Activated B cell treated with CpG ODN at 0.5 μM for 24 hours (primary cell): ENCODE results near the gene DHRS12. TPM values are rescaled to one million over a fixed set of nuclear protein-coding genes. Genes with fewer than 3 reads are reported as not detected.

Source experiments
- ATAC-seq: fragments of 200-7000 bp; cut with Tn5 transposase; one replicate; pipeline ENCODE4 v1.10.0; 2021; ENCODE audit warnings: low read depth, mild to moderate bottlenecking, moderate library complexity
- CTCF ChIA-PET: fragments of 350-600 bp; sonication (Branson Sonifier 250); formaldehyde crosslinking; loops from one replicate; lab custom pipeline; 2021; ENCODE audit warnings: antibody characterized with exemption; lab: Charles Lee
- POLR2A ChIA-PET: fragments of 350-600 bp; sonication (Branson Sonifier 250); formaldehyde crosslinking; loops from one replicate; lab custom pipeline; 2021; ENCODE audit warnings: antibody characterized with exemption; lab: Charles Lee
- DNase-seq: peaks from one replicate; pipeline ENCODE4 v3.0.0; 2022
- H3K27ac Mint-ChIP-seq: one replicate; pipeline ENCODE4 v1.8.0; 2020; ENCODE audit warnings: mixed read lengths
- H3K27me3 Mint-ChIP-seq: one replicate; pipeline ENCODE4 v1.8.0; 2021; ENCODE audit warnings: mixed read lengths
- H3K36me3 Mint-ChIP-seq: one replicate; pipeline ENCODE4 v1.8.0; 2021; ENCODE audit warnings: low read depth, mixed read lengths
- H3K4me1 Mint-ChIP-seq: one replicate; pipeline ENCODE4 v1.8.0; 2021; ENCODE audit warnings: mixed read lengths
- H3K4me3 Mint-ChIP-seq: one replicate; pipeline ENCODE4 v1.8.0; 2020; ENCODE audit warnings: mild to moderate bottlenecking, mixed read lengths
- H3K9me3 Mint-ChIP-seq: one replicate; pipeline ENCODE4 v1.8.0; 2020; ENCODE audit warnings: mixed read lengths
- intact Hi-C: fragments of 100-400 bp; cut with micrococcal nuclease; formaldehyde crosslinking; loops from one replicate; pipeline ENCODE4 v1.15.1; 2024
- total RNA-seq: library from RNA; stranded (reverse); gene quantifications from 2 replicates; pipeline ENCODE4 v1.2.3, GENCODE V29; 2022
- TF ChIP-seq, protein P1 (sequence below): fragments of 200-600 bp; IDR thresholded peaks from one replicate; pipeline ENCODE4 v1.8.0; 2022; ENCODE audit warnings: antibody characterized with exemption, mild to moderate bottlenecking

The DHRS12 gene
- total RNA-seq, 1 donor from 2014 or later, result 14.1 TPM

DNA sequence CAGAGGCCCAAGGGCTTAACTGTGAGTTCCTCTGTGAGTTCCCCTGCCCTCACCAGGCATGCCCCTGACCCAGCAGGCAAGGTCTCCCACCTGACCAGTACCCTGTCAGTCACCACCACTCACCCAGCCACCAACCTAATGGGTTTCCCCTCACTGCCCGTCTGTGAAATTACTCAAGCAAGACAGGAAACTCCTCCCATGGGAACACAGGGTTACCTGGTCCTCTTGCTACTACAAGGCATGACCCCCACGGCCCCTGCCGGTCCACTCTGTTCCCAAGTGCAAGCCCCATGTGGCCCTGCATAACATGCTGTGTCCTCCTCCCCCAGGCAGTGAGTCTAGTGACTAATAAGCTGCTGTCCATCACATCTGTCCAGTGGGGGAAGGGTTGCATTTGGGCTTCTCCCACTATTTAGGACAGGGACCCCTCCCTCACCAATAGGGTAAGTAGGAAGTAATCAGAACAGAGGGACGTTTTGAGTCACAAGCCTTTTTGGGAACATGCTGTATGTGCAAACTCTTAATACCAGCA is 8.0 kb upstream of the DHRS12 start:
- Mint-ChIP-seq H3K4me1 (peaks cover 28% of the 10 kb centered on the region), H3K4me3 (no peak overlapping the region), H3K27ac (peak overlapping the region; percentile 24), H3K9me3 (no peaks in the 10 kb centered on the region), H3K36me3 (no peaks in the 10 kb centered on the region), H3K27me3 (no peaks in the 10 kb centered on the region)
- DNase-seq (no peak), ATAC-seq (peak; percentile 41)
- ChIA-PET CTCF (interaction anchor here (1.2 to 2.7 kb wide), 4 partner anchors 16 to 315 kb away, joined by 3 to 11 read pairs (median 6); no protein-coding TSS in a partner anchor), POLR2A (no interaction called here)
- TF ChIP-seq, protein P1, sequence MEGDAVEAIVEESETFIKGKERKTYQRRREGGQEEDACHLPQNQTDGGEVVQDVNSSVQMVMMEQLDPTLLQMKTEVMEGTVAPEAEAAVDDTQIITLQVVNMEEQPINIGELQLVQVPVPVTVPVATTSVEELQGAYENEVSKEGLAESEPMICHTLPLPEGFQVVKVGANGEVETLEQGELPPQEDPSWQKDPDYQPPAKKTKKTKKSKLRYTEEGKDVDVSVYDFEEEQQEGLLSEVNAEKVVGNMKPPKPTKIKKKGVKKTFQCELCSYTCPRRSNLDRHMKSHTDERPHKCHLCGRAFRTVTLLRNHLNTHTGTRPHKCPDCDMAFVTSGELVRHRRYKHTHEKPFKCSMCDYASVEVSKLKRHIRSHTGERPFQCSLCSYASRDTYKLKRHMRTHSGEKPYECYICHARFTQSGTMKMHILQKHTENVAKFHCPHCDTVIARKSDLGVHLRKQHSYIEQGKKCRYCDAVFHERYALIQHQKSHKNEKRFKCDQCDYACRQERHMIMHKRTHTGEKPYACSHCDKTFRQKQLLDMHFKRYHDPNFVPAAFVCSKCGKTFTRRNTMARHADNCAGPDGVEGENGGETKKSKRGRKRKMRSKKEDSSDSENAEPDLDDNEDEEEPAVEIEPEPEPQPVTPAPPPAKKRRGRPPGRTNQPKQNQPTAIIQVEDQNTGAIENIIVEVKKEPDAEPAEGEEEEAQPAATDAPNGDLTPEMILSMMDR, result no peak
- intact Hi-C loops, result no loop called here

DNA sequence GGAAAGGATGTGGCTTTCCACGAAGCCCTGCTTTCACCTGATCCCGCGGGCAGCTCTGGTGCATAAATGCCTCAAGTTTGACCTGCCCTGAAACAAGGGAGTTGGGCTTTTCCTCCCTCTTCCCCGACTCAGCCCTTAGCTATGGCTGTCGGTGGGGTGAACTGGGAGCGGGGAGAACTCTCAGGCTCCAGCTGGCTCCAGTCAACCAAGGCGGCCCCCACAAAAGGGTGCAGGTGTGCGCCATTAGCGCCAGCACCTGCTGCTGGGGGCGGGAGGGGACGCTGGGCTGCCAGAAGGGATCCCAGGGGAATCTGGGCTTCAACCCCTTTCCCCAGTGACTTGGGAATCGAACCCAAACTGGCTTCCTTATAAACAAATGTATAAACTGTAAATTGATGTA is 7.1 kb upstream of the DHRS12 start:
- Mint-ChIP-seq H3K27me3 (no peaks in the 10 kb centered on the region), H3K4me3 (no peak overlapping the region), H3K9me3 (no peaks in the 10 kb centered on the region), H3K27ac (no peak overlapping the region), H3K36me3 (no peaks in the 10 kb centered on the region), H3K4me1 (peaks cover 35% of the 10 kb centered on the region)
- DNase-seq (no peak), ATAC-seq (no peak)
- intact Hi-C loops, result no loop called here
- ChIA-PET CTCF (no interaction called here), POLR2A (interaction anchor here (0.6 kb wide), 1 partner anchor 203 kb away, joined by 3 read pairs; no protein-coding TSS in a partner anchor)
- TF ChIP-seq, protein P1, result no peak

DNA sequence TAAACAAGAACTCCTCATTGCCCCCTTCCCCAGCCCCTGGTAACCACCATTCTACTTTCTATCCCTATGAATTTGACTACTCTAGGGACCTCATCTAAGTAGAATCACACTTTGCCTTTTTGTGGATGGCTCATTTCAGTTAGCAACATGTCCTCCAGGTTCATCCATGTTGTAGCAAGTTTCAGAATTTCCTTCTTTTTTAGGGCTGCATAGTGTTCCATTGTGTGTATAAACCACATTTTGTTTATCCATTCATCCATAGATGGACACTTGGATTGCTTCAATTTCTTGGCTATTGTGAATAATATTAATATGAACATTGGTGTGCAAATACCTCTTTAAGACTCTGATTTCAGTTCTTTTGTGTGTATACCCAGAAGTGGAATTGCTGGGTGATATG is 4.8 kb upstream of the DHRS12 start:
- Mint-ChIP-seq H3K36me3 (peaks cover 4% of the 10 kb centered on the region), H3K4me3 (no peak overlapping the region), H3K27me3 (no peaks in the 10 kb centered on the region), H3K4me1 (peaks cover 41% of the 10 kb centered on the region), H3K9me3 (no peaks in the 10 kb centered on the region), H3K27ac (no peak overlapping the region)
- DNase-seq (no peak), ATAC-seq (no peak)
- intact Hi-C loops, result no loop called here
- POLR2A ChIA-PET, result no interaction called here
- TF ChIP-seq, protein P1, result no peak
- CTCF ChIA-PET, result interaction anchor here (1.6 kb wide), 1 partner anchor 319 kb away, joined by 5 read pairs; no protein-coding TSS in a partner anchor

GRCh38 chr13:51807041-51807440 is 3.1 kb upstream of the DHRS12 start:
- POLR2A ChIA-PET, result interaction anchor here (1.2 to 3.0 kb wide), 2 partner anchors 8 to 353 kb away, joined by 4 to 18 read pairs; partner anchors contain the start of gene INTS6

DNA sequence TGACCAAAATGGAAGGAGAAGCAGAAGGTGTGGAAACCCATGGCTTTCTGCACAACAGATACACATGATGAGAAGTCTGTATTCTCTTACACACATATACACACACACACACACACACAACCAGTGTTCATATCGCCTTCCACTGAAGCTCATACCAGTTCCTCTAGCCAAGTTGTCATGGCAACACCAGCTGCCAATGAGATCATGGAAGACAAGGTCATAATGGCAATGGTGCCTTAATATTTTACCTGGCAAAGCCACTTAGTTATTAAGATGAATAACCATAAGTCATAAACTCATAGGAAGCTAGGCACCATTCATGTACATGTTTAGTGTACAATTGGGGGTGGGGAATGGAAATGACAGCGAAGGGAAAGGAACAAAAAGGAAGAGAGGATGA is 2.6 kb upstream of the DHRS12 start:
- Mint-ChIP-seq H3K27ac (no peak overlapping the region), H3K36me3 (peaks cover 6% of the 10 kb centered on the region), H3K4me3 (no peak overlapping the region), H3K9me3 (no peaks in the 10 kb centered on the region), H3K4me1 (peaks cover 52% of the 10 kb centered on the region), H3K27me3 (no peaks in the 10 kb centered on the region)
- ChIA-PET CTCF (interaction anchor here (2.4 kb wide), 1 partner anchor 9 kb away, joined by 19 read pairs; no protein-coding TSS in a partner anchor), POLR2A (interaction anchor here (1.1 to 3.0 kb wide), 3 partner anchors 9 to 353 kb away, joined by 3 to 18 read pairs (median 4); partner anchors contain the start of gene INTS6)
- TF ChIP-seq, protein P1, result no peak
- intact Hi-C loops, result no loop called here
- DNase-seq (no peak), ATAC-seq (no peak)

More at GRCh38 chr13:51807041-51807440, 3.1 kb upstream of the DHRS12 start:
- ATAC-seq, result no peak
- Mint-ChIP-seq H3K4me1 (peaks cover 53% of the 10 kb centered on the region), H3K9me3 (no peaks in the 10 kb centered on the region), H3K36me3 (peaks cover 6% of the 10 kb centered on the region), H3K27me3 (no peaks in the 10 kb centered on the region), H3K4me3 (no peak overlapping the region), H3K27ac (no peak overlapping the region)
- no peak for DNase-seq
- intact Hi-C loops, result no loop called here
- CTCF ChIA-PET, result interaction anchor here (2.4 kb wide), 1 partner anchor 8 kb away, joined by 19 read pairs; no protein-coding TSS in a partner anchor
- TF ChIP-seq, protein P1, result no peak
